ENCODE measurements around the gene LYSET. TPM values are rescaled to one million over a fixed set of nuclear protein-coding genes. Genes with fewer than 3 reads are reported as not detected.

LYSET gene
- total and polyA plus RNA-seq, 2 donors (not counting 1 experiment from before 2014, with no cell fraction given): 11.1 to 18.8 TPM

GRCh38 chr14:93199031-93199430, 13.9 kb downstream of the LYSET start:
- CTCF ChIA-PET: interaction anchor here (0.6 to 1.0 kb wide), 3 partner anchors 8 to 20 kb away, joined by 3 read pairs; no protein-coding TSS in a partner anchor

GRCh38 chr14:93200553-93200952, 15.4 kb downstream of the LYSET start:
- ATAC-seq (ENCODE audit: low read depth): no peak
- DNase-seq: no peak
- intact Hi-C loops (cut with micrococcal nuclease): loop anchor here (10.0 kb wide), 2 partner anchors 174 to 764 kb away; no protein-coding TSS in a partner anchor
- Histone ChIP-seq H3K27me3 (replicated peaks in 1 of 4; ENCODE audit: control extremely low read depth in 1 of 4, control insufficient read depth in 3 of 4, insufficient read depth in 4 of 4, low read length in 3 of 4) (no peaks in the 10 kb centered on the region), H3K4me1 (ENCODE audit: control insufficient read depth in 2 of 2, insufficient read depth in 2 of 2, low read length in 2 of 2) (peaks cover under 1 to 4% of the 10 kb centered on the region in 2 donors), H3K27ac (ENCODE audit: low read length in 2 of 2) (no peak overlapping the region), H3K36me3 (replicated peaks in 1 of 2; ENCODE audit: control extremely low read depth in 1 of 2, control insufficient read depth in 1 of 2, extremely low read depth in 1 of 2, insufficient read depth in 2 of 2, low read length in 1 of 2) (peaks cover 0 to 2% of the 10 kb centered on the region in 2 experiments), H3K9me3 (ENCODE audit: control extremely low read depth in 1 of 3, control insufficient read depth in 2 of 3, insufficient read depth in 1 of 3, low read length in 2 of 3) (no peaks in the 10 kb centered on the region), H4K20me1 (ENCODE audit: control insufficient read depth, insufficient read depth, low read length, poor library complexity, severe bottlenecking) (no peaks in the 10 kb centered on the region), H3K4me3 (ENCODE audit: control extremely low read depth in 1 of 5, extremely low read depth in 1 of 5, insufficient read depth in 1 of 5, low read depth in 2 of 5, low read length in 4 of 5) (no peak overlapping the region), H3K4me2 (replicated peaks; ENCODE audit: low read depth, low read length, poor library complexity, severe bottlenecking) (no peak overlapping the region), H3K79me2 (ENCODE audit: control insufficient read depth, insufficient read depth, low read length) (peaks cover 47% of the 10 kb centered on the region), H3K9ac (ENCODE audit: low read length) (no peak overlapping the region), H2AFZ (ENCODE audit: insufficient read depth, low read depth, low read length, poor library complexity, severe bottlenecking) (no peak overlapping the region)
- Mint-ChIP-seq H3K27me3 (no peaks in the 10 kb centered on the region), H3K4me3 (no peak overlapping the region), H3K9me3 (ENCODE audit: insufficient read depth) (no peaks in the 10 kb centered on the region), H3K4me1 (peaks cover 13% of the 10 kb centered on the region), H3K27ac (no peak overlapping the region)
- 98% methylated on average over 3 of the region's 5 CpGs for WGBS (ENCODE audit: insufficient coverage)
- ChIA-PET CTCF (no interaction called here), POLR2A (no interaction called here)
- no peak for TF ChIP-seq EZH2 (IDR thresholded peaks at IDR 0.05; ENCODE audit: borderline replicate concordance, insufficient read depth, low read depth, low read length, poor library complexity, severe bottlenecking)
- TF ChIP-seq CTCF (IDR thresholded peaks at IDR 0.05): no peak

More at GRCh38 chr14:93199031-93199430, 13.9 kb downstream of the LYSET start:
- Histone ChIP-seq H2AFZ (ENCODE audit: insufficient read depth, low read depth, low read length, poor library complexity, severe bottlenecking) (no peak overlapping the region), H3K36me3 (replicated peaks in 1 of 2; ENCODE audit: control extremely low read depth in 1 of 2, control insufficient read depth in 1 of 2, extremely low read depth in 1 of 2, insufficient read depth in 2 of 2, low read length in 1 of 2) (no peaks in the 10 kb centered on the region), H3K4me1 (ENCODE audit: control insufficient read depth in 2 of 2, insufficient read depth in 2 of 2, low read length in 2 of 2) (no peaks in the 10 kb centered on the region), H3K79me2 (ENCODE audit: control insufficient read depth, insufficient read depth, low read length) (peaks cover 41% of the 10 kb centered on the region), H3K27me3 (replicated peaks in 1 of 4; ENCODE audit: control extremely low read depth in 1 of 4, control insufficient read depth in 3 of 4, insufficient read depth in 4 of 4, low read length in 3 of 4) (no peaks in the 10 kb centered on the region), H3K4me3 (ENCODE audit: control extremely low read depth in 1 of 5, extremely low read depth in 1 of 5, insufficient read depth in 1 of 5, low read depth in 2 of 5, low read length in 4 of 5) (no peak overlapping the region), H3K9me3 (ENCODE audit: control extremely low read depth in 1 of 3, control insufficient read depth in 2 of 3, insufficient read depth in 1 of 3, low read length in 2 of 3) (no peaks in the 10 kb centered on the region), H3K4me2 (replicated peaks; ENCODE audit: low read depth, low read length, poor library complexity, severe bottlenecking) (no peak overlapping the region), H4K20me1 (ENCODE audit: control insufficient read depth, insufficient read depth, low read length, poor library complexity, severe bottlenecking) (no peaks in the 10 kb centered on the region), H3K9ac (ENCODE audit: low read length) (no peak overlapping the region), H3K27ac (ENCODE audit: low read length in 2 of 2) (no peak overlapping the region)
- H3K9me3 Mint-ChIP-seq (ENCODE audit: insufficient read depth): no peaks in the 10 kb centered on the region
- H3K4me3 Mint-ChIP-seq: no peak overlapping the region
- intact Hi-C loops (cut with micrococcal nuclease): no loop called here
- H3K4me1 Mint-ChIP-seq: no peaks in the 10 kb centered on the region
- no peak for ATAC-seq (ENCODE audit: low read depth)
- TF ChIP-seq EZH2 (IDR thresholded peaks at IDR 0.05; ENCODE audit: borderline replicate concordance, insufficient read depth, low read depth, low read length, poor library complexity, severe bottlenecking) (no peak), CTCF (IDR thresholded peaks at IDR 0.05) (no peak)
- 100% methylated on average over 3 of the region's 4 CpGs for WGBS (ENCODE audit: insufficient coverage)
- DNase-seq: no peak
- H3K27ac Mint-ChIP-seq: no peak overlapping the region
- no peaks in the 10 kb centered on the region for H3K27me3 Mint-ChIP-seq
- POLR2A ChIA-PET: no interaction called here

Measured in B cell (primary cell).